Measurements from ENCODE around the gene GLRX. TPM values are rescaled to one million over a fixed set of nuclear protein-coding genes. Genes with fewer than 3 reads are reported as not detected.

The GLRX gene
- total and polyA plus RNA-seq, 2 of the 4 experiments (the other 2 are of a cell fraction), result 142 to 193 TPM

Other genes with a start within 250 kb of the GLRX start
- under 0.01 TPM in 2 replicates for gene GPR150, start 202.6 kb downstream of the GLRX start, total RNA-seq (2012; rRNA removed)
- gene GPR150, start 202.6 kb downstream of the GLRX start, polyA plus RNA-seq (2012; rRNA removed), result 0.10 and 0.11 TPM in 2 replicates
- 2.7 and 3.6 TPM in 2 replicates for gene RFESD, start 175.9 kb downstream of the GLRX start, total RNA-seq (2012; rRNA removed)
- gene RFESD, start 175.9 kb downstream of the GLRX start, polyA plus RNA-seq (2012; rRNA removed), result 1.0 and 1.5 TPM in 2 replicates
- gene SPATA9, start 139.7 kb downstream of the GLRX start, total RNA-seq (2012; rRNA removed), result 0.72 and 0.83 TPM in 2 replicates
- 0.66 and 0.86 TPM in 2 replicates for gene SPATA9, start 139.7 kb downstream of the GLRX start, polyA plus RNA-seq (2012; rRNA removed)
- gene RHOBTB3, start 91.4 kb downstream of the GLRX start, total RNA-seq (2012; rRNA removed), result 356 and 447 TPM in 2 replicates
- gene RHOBTB3, start 91.4 kb downstream of the GLRX start, polyA plus RNA-seq (2012; rRNA removed), result 117 and 118 TPM in 2 replicates
- 92.5 and 137 TPM in 2 replicates for gene ELL2, start 139.1 kb upstream of the GLRX start, total RNA-seq (2012; rRNA removed)
- gene ELL2, start 139.1 kb upstream of the GLRX start, polyA plus RNA-seq (2012; rRNA removed), result 52.4 and 61.4 TPM in 2 replicates